SK-N-SH (cell line): Measurements from ENCODE around the gene LYPD5. TPM values are rescaled to one million over a fixed set of nuclear protein-coding genes. Genes with fewer than 3 reads are reported as not detected.

ENCODE experiments used
- CTCF ChIA-PET: fragments of 300-600, 350-600 bp; formaldehyde crosslinking; extraction: SDS; loops from one replicate; lab custom pipeline; 2021; lab: Yijun Ruan, JAX
- POLR2A ChIA-PET: fragments of 350-600 bp; sonication (Branson Sonifier 250); formaldehyde crosslinking; extraction: SDS; loops from one replicate; lab custom pipeline; 2020; ENCODE audit warnings: antibody characterized with exemption, inconsistent platforms; lab: Yijun Ruan, JAX
- DNase-seq: peaks from one replicate; pipeline ENCODE4 v3.0.0; 2012
- H2AFZ ChIP-seq: fragments of 200-600 bp; sonication (generic); 2 replicates; pipeline ENCODE4 v1.8.1; 2016; ENCODE audit warnings: antibody characterized with exemption, mild to moderate bottlenecking, low read depth
- H3F3A ChIP-seq: fragments of 200-600 bp; sonication (generic); replicated peaks from 2 replicates; pipeline ENCODE3; 2016; ENCODE audit warnings: antibody characterized with exemption, mild to moderate bottlenecking; ENCODE audit not compliant: insufficient read depth
- H3K27ac ChIP-seq, 2 experiments: fragments of 200-500 bp in 1 of 2; fragments of 200-600 bp in 1 of 2; sonication (Bioruptor generic) in 1 of 2; sonication (generic), shearing (Covaris generic) in 1 of 2; 2 replicates each; pipeline versions ENCODE4 v1.5.1 to v1.6.1; 2014 to 2016; ENCODE audit warnings: low read depth in 2 of 2, inconsistent platforms in 1 of 2, low read length in 1 of 2, mild to moderate bottlenecking in 1 of 2, mixed read lengths in 1 of 2
- H3K27me3 ChIP-seq: fragments of 200-600 bp; sonication (generic), shearing (Covaris generic); 2 replicates; pipeline ENCODE4 v1.6.1; 2016; ENCODE audit warnings: mixed run types; ENCODE audit not compliant: insufficient read depth
- H3K36me3 ChIP-seq, 2 experiments: fragments of 200-500 bp in 1 of 2; fragments of 200-600 bp in 1 of 2; sonication (Bioruptor generic) in 1 of 2; sonication (generic) in 1 of 2; replicated peaks in 1 of 2; 2 replicates each; pipeline versions ENCODE3 to v1.5.1; 2014 to 2016; ENCODE audit warnings: low read length in 1 of 2, mild to moderate bottlenecking in 1 of 2; ENCODE audit not compliant: insufficient read depth in 2 of 2, control insufficient read depth in 1 of 2
- H3K4me1 ChIP-seq, 2 experiments: fragments of 200-500 bp in 1 of 2; fragments of 200-600 bp in 1 of 2; sonication (Bioruptor generic) in 1 of 2; sonication (generic), shearing (Covaris generic) in 1 of 2; 2 replicates each; pipeline versions ENCODE4 v1.5.1 to v1.6.1; 2014 to 2016; ENCODE audit warnings: low read depth in 1 of 2, low read length in 1 of 2, mixed run types in 1 of 2; ENCODE audit not compliant: insufficient read depth in 2 of 2, control insufficient read depth in 1 of 2
- H3K4me2 ChIP-seq: fragments of 200-600 bp; sonication (generic), shearing (Covaris generic); 2 replicates; pipeline ENCODE4 v1.6.1; 2017; ENCODE audit warnings: mixed run types
- H3K4me3 ChIP-seq, 2 experiments: fragments of 200-500 bp in 1 of 2; fragments of 200-600 bp in 1 of 2; sonication (Bioruptor generic) in 1 of 2; sonication (generic), shearing (Covaris generic) in 1 of 2; 2 replicates each; pipeline versions ENCODE4 v1.5.1 to v1.8.1; 2014 to 2016; ENCODE audit warnings: low read depth in 2 of 2, inconsistent platforms in 1 of 2, low read length in 1 of 2, mild to moderate bottlenecking in 1 of 2, mixed read lengths in 1 of 2, moderate library complexity in 1 of 2
- H3K79me2 ChIP-seq: fragments of 200-600 bp; sonication (generic); 2 replicates; pipeline ENCODE4 v1.8.1; 2017; ENCODE audit warnings: mild to moderate bottlenecking; ENCODE audit not compliant: insufficient read depth
- H3K9ac ChIP-seq: fragments of 200-600 bp; sonication (generic); 2 replicates; pipeline ENCODE4 v1.6.1; 2017; ENCODE audit warnings: mixed run types
- H3K9me2 ChIP-seq: fragments of 200-600 bp; sonication (generic); 2 replicates; pipeline ENCODE4 v1.6.1; 2017; ENCODE audit warnings: mixed run types
- H3K9me3 ChIP-seq: fragments of 200-600 bp; sonication (generic); 2 replicates; pipeline ENCODE4 v1.6.1; 2017; ENCODE audit warnings: mixed run types, mild to moderate bottlenecking, moderate library complexity
- H4K20me1 ChIP-seq: fragments of 200-600 bp; sonication (generic); 2 replicates; pipeline ENCODE4 v1.6.1; 2017; ENCODE audit warnings: mild to moderate bottlenecking, mixed run types; ENCODE audit not compliant: insufficient read depth
- EP300 ChIP-seq, 2 experiments: IDR thresholded peaks; 2 replicates each; pipeline versions ENCODE4 v1.4.0 to v1.6.1; 2012; ENCODE audit warnings: borderline replicate concordance in 1 of 2, low read depth in 1 of 2, low read length in 1 of 2
- FOSL2 ChIP-seq: IDR thresholded peaks from 2 replicates; pipeline ENCODE4 v1.4.0; 2012; ENCODE audit warnings: low read depth, mild to moderate bottlenecking, moderate library complexity, borderline replicate concordance
- FOXM1 ChIP-seq: IDR thresholded peaks from 2 replicates; pipeline ENCODE4 v1.4.0; 2012; ENCODE audit warnings: low read depth, mild to moderate bottlenecking
- JUND ChIP-seq: IDR thresholded peaks from 2 replicates; pipeline ENCODE4 v1.4.0; 2012
- MXI1 ChIP-seq: IDR thresholded peaks from 2 replicates; pipeline ENCODE4 v1.6.1; 2012; ENCODE audit warnings: mild to moderate bottlenecking, low read depth, low read length, improper control_type of control experiment
- NFIC ChIP-seq: IDR thresholded peaks from 2 replicates; pipeline ENCODE4 v1.4.0; 2012; ENCODE audit warnings: borderline replicate concordance
- RCOR1 ChIP-seq: fragments of 150-350 bp; IDR thresholded peaks from 2 replicates; pipeline ENCODE4 v1.6.1; 2017; ENCODE audit warnings: antibody characterized with exemption, low read length
- RFX5 ChIP-seq: IDR thresholded peaks from 2 replicates; pipeline ENCODE4 v1.6.1; 2012; ENCODE audit warnings: mild to moderate bottlenecking, improper control_type of control experiment, low read length
- RXRA ChIP-seq: IDR thresholded peaks from 2 replicates; pipeline ENCODE4 v1.4.0; 2012; ENCODE audit warnings: low read depth, mild to moderate bottlenecking, borderline replicate concordance
- SIN3A ChIP-seq: IDR thresholded peaks from 2 replicates; pipeline ENCODE4 v1.6.1; 2012; ENCODE audit warnings: low read depth, mild to moderate bottlenecking, low read length, moderate library complexity, borderline replicate concordance
- SMC3 ChIP-seq: IDR thresholded peaks from 2 replicates; pipeline ENCODE4 v1.6.1; 2012; ENCODE audit warnings: low read depth, low read length, improper control_type of control experiment
- TAF1 ChIP-seq: IDR thresholded peaks from 2 replicates; pipeline ENCODE4 v1.6.1; 2012; ENCODE audit warnings: low read depth, mild to moderate bottlenecking, low read length, moderate library complexity, borderline replicate concordance
- TCF12 ChIP-seq: IDR thresholded peaks from 2 replicates; pipeline ENCODE4 v1.4.0; 2012
- TEAD4 ChIP-seq: IDR thresholded peaks from 2 replicates; pipeline ENCODE4 v1.4.0; 2012; ENCODE audit warnings: mild to moderate bottlenecking, borderline replicate concordance; ENCODE audit not compliant: insufficient read depth
- WGBS: methylation state at CpG from one replicate; pipeline ENCODE4 v1.1.6; 2017; ENCODE audit warnings: low lambda C conversion rate; 5-methylcytosine and 5-hydroxymethylcytosine counted together
- polyA plus RNA-seq, 3 experiments: library from polyadenylated mRNA; depleted of rRNA; stranded (reverse); fragments of >200 nt; gene quantifications; 2 replicates each; pipeline ENCODE4 v1.2.3, GENCODE V29; 2012
- TF ChIP-seq, protein P1 (sequence below): fragments of 150-350 bp; IDR thresholded peaks from 2 replicates; pipeline ENCODE4 v1.6.1; 2016; ENCODE audit warnings: mild to moderate bottlenecking, low read depth, low read length
- TF ChIP-seq, protein P2 (sequence below): IDR thresholded peaks from 2 replicates; pipeline ENCODE4 v1.6.1; 2012; ENCODE audit warnings: mild to moderate bottlenecking, low read depth, low read length, moderate library complexity
- TF ChIP-seq, protein P3 (sequence below): IDR thresholded peaks from 2 replicates; pipeline ENCODE4; 2012
- TF ChIP-seq, protein P4 (sequence below): IDR thresholded peaks from 2 replicates; pipeline ENCODE4 v1.4.0; 2012; ENCODE audit warnings: low read depth
- TF ChIP-seq, protein P5 (sequence below): fragments of 150-350 bp; IDR thresholded peaks from 2 replicates; pipeline ENCODE4 v1.6.1; 2017; ENCODE audit warnings: antibody characterized with exemption, low read length, low read depth, borderline replicate concordance

Gene LYPD5
- polyA plus RNA-seq, 1 of the 3 experiments (the other 2 are of a cell fraction), result 0.13 TPM

DNA sequence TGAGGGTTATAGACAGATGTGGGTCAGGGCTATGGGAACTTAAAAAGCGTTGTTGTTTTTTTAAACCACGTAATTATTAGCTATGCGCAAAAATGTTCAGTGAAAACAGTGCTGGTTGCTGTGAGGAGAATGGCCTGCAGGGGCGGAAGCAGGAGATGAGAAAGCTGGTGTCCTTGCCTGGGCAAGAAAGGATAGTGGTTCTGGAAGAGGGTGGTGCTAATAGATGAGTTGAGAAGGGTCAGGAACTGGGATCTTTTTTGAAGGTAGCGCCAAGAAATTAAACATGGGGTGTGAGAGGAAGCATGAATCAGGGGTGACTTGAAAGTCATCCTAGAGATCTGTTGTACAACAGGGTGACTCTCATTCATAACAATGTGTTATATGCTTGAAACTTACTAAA, 42.7 kb downstream of the LYPD5 start (continued):
- TF ChIP-seq, protein P1, sequence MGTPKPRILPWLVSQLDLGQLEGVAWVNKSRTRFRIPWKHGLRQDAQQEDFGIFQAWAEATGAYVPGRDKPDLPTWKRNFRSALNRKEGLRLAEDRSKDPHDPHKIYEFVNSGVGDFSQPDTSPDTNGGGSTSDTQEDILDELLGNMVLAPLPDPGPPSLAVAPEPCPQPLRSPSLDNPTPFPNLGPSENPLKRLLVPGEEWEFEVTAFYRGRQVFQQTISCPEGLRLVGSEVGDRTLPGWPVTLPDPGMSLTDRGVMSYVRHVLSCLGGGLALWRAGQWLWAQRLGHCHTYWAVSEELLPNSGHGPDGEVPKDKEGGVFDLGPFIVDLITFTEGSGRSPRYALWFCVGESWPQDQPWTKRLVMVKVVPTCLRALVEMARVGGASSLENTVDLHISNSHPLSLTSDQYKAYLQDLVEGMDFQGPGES, result no peak
- peak; percentile 60; the same call in 1 of the 2 replicates for TF ChIP-seq RXRA
- peak; percentile 27; the same call in 1 of the 2 replicates for TF ChIP-seq NFIC
- no peak for TF ChIP-seq TAF1
- 0 out of 2 replicates have a peak, but pooled peaks have one; percentile 8 for TF ChIP-seq SMC3
- peak; percentile 25; the same call in 1 of the 2 replicates for TF ChIP-seq FOSL2
- no peak for TF ChIP-seq FOXM1
- TF ChIP-seq TEAD4, result no peak
- TF ChIP-seq, protein P2, sequence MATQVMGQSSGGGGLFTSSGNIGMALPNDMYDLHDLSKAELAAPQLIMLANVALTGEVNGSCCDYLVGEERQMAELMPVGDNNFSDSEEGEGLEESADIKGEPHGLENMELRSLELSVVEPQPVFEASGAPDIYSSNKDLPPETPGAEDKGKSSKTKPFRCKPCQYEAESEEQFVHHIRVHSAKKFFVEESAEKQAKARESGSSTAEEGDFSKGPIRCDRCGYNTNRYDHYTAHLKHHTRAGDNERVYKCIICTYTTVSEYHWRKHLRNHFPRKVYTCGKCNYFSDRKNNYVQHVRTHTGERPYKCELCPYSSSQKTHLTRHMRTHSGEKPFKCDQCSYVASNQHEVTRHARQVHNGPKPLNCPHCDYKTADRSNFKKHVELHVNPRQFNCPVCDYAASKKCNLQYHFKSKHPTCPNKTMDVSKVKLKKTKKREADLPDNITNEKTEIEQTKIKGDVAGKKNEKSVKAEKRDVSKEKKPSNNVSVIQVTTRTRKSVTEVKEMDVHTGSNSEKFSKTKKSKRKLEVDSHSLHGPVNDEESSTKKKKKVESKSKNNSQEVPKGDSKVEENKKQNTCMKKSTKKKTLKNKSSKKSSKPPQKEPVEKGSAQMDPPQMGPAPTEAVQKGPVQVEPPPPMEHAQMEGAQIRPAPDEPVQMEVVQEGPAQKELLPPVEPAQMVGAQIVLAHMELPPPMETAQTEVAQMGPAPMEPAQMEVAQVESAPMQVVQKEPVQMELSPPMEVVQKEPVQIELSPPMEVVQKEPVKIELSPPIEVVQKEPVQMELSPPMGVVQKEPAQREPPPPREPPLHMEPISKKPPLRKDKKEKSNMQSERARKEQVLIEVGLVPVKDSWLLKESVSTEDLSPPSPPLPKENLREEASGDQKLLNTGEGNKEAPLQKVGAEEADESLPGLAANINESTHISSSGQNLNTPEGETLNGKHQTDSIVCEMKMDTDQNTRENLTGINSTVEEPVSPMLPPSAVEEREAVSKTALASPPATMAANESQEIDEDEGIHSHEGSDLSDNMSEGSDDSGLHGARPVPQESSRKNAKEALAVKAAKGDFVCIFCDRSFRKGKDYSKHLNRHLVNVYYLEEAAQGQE, result no peak
- TF ChIP-seq, protein P3, sequence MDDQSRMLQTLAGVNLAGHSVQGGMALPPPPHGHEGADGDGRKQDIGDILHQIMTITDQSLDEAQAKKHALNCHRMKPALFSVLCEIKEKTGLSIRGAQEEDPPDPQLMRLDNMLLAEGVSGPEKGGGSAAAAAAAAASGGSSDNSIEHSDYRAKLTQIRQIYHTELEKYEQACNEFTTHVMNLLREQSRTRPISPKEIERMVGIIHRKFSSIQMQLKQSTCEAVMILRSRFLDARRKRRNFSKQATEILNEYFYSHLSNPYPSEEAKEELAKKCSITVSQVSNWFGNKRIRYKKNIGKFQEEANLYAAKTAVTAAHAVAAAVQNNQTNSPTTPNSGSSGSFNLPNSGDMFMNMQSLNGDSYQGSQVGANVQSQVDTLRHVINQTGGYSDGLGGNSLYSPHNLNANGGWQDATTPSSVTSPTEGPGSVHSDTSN, result no peak
- TF ChIP-seq, protein P4, sequence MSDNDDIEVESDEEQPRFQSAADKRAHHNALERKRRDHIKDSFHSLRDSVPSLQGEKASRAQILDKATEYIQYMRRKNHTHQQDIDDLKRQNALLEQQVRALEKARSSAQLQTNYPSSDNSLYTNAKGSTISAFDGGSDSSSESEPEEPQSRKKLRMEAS, result no peak

DNA sequence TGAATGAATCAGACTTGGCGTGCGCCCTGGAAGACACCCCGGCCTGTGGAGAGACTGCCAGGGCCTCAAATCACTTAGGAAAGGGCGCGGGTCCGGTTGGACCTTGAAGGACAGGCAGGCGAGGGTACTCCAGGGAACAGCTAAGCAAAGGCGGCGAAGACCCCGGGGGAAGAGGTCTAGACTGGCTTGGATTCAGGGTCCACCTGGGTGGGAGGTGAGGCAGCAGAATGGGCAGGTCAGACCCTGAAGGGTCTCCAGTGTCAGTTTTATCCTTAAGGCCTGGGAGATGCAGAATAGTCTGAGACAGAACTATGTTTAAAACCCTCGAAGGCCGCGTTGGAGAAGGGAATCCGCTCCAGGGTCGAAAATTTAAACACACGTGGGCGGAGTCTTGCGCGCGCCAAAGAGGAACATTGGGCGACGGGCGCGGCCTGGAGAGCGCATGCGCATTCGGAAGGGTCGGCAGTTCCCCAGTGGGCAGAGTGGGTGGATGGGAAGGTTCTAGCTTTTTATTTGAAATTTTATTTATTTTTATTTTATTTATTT, 46.9 kb downstream of the LYPD5 start:
- peaks cover 63% of the 10 kb centered on the region for H3F3A ChIP-seq
- peak overlapping the region; percentile 98 for H3K4me2 ChIP-seq
- peak overlapping the region; percentile 98 to 100 for H3K27ac ChIP-seq
- H3K9me2 ChIP-seq, result no peaks in the 10 kb centered on the region
- H3K4me3 ChIP-seq, result peak overlapping the region; percentile 74 to 87
- H3K4me1 ChIP-seq, result peaks cover 7 to 50% of the 10 kb centered on the region in 2 experiments; a peak in 3 of 4 replicates
- WGBS, result 2% methylated on average over 27 of the region's 28 CpGs
- H4K20me1 ChIP-seq, result peaks cover 13% of the 10 kb centered on the region
- peak; percentile 87 for DNase-seq
- peaks cover 10 to 19% of the 10 kb centered on the region in 2 experiments for H3K36me3 ChIP-seq
- H3K79me2 ChIP-seq, result peaks cover 42% of the 10 kb centered on the region
- H3K27me3 ChIP-seq, result no peaks in the 10 kb centered on the region
- H2AFZ ChIP-seq, result peak overlapping the region; percentile 71
- H3K9ac ChIP-seq, result peak overlapping the region; percentile 96
- CTCF ChIA-PET, result interaction anchor here (0.8 to 4.6 kb wide), 8 partner anchors 11 to 85 kb away, joined by 3 to 30 read pairs (median 4); partner anchors contain the start of gene PLAUR
- no peaks in the 10 kb centered on the region for H3K9me3 ChIP-seq
- POLR2A ChIA-PET, result interaction anchor here (0.8 to 1.7 kb wide), 4 partner anchors 10 to 23 kb away, joined by 3 to 5 read pairs (median 4); no protein-coding TSS in a partner anchor
- TF ChIP-seq JUND (peak; percentile 23; the same call in 1 of the 2 replicates), RFX5 (no peak), EP300 (IDR thresholded peaks at IDR 0.05; ENCODE audit: borderline replicate concordance in 1 of 2, low read depth in 1 of 2, low read length in 1 of 2) (peak in 1 of 2 experiments; percentile 21; a peak in 1 of 4 replicates), MXI1 (peak; percentile 80), RCOR1 (no peak), TCF12 (peak; percentile 5; the same call in 1 of the 2 replicates), FOXM1 (0 out of 2 replicates have a peak, but pooled peaks have one; percentile 50), TEAD4 (peak; percentile 33; the same call in 1 of the 2 replicates), FOSL2 (peak; percentile 57; the same call in 1 of the 2 replicates), SIN3A (peak; percentile 37; the same call in 1 of the 2 replicates)
- TF ChIP-seq, protein P5, sequence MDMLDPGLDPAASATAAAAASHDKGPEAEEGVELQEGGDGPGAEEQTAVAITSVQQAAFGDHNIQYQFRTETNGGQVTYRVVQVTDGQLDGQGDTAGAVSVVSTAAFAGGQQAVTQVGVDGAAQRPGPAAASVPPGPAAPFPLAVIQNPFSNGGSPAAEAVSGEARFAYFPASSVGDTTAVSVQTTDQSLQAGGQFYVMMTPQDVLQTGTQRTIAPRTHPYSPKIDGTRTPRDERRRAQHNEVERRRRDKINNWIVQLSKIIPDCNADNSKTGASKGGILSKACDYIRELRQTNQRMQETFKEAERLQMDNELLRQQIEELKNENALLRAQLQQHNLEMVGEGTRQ, result no peak
- TF ChIP-seq, protein P1, result no peak
- TF ChIP-seq, protein P4, result peak; percentile 63
